ENCODE results near the gene SAMD10.

- TF ChIP-seq EZH2phosphoT487 (IDR thresholded peaks at IDR 0.05; ENCODE audit: insufficient read depth, low read depth) (no peak), EZH2 (IDR thresholded peaks at IDR 0.05; ENCODE audit: insufficient read depth, poor library complexity, severe bottlenecking) (no peak)
These were observed 37.0 kb downstream of the SAMD10 start for GRCh38 chr20:63942250-63942951.

All from GM23248 (cell line).